ENCODE data around the gene GARIN6. TPM values are rescaled to one million over a fixed set of nuclear protein-coding genes. Genes with fewer than 3 reads are reported as not detected.

GARIN6 gene
- total RNA-seq (2022; extraction: Qiagen RNA extraction) = not detected in 5 replicates

GRCh38 chr12:99647453-99647852 lies at the start of gene GARIN6:
Gene GARIN6 (plus strand): TSS chr12:99647753. CDS start chr12:99648175, 422 bp downstream.

Measured in A549 treated with Hydrocortisone at 1 μM for 4 hours (cell line).